ENCODE measurements around the gene ESRRA.

DNA sequence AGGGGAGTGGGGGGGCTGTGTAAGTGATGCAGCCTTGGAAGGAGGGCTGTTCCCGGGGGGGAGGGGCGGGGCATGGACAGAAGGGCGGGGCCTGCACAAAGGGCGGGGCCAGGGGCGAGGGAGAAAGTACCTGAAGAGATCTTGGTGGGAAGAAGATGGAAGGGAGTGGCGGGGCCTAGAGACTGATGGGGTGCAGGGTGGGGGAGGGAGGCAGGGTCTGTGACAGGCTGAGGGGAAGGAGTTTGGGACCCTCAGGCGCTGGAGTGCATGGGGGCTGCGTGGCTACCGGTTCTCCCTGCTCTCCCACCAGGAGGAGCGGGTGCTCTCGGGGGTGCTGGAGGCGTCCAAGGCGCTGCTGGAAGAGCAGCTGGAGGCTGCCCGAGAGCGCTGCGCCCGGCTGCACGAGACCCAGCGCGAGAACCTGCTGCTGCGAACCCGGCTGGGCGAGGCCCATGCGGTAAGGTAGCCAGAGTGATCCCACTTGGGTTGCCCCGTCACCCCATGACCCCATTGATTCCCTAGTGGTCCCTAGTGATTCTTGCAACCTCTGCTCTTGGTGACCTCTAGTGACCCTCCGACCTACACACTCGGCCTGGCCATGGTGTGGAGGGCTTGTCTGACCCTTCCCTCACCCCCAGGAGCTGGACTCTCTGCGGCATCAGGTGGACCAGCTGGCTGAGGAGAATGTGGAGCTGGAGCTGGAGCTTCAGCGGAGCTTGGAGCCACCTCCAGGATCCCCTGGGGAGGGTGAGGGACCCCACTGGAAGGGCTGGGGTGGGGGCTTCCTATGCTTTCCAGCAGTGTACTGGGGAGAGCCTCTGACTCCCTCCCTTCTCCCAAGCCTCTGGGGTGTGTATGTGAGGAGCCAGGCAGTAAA lies 37.8 kb downstream of the ESRRA start:
- TF ChIP-seq, protein P1, sequence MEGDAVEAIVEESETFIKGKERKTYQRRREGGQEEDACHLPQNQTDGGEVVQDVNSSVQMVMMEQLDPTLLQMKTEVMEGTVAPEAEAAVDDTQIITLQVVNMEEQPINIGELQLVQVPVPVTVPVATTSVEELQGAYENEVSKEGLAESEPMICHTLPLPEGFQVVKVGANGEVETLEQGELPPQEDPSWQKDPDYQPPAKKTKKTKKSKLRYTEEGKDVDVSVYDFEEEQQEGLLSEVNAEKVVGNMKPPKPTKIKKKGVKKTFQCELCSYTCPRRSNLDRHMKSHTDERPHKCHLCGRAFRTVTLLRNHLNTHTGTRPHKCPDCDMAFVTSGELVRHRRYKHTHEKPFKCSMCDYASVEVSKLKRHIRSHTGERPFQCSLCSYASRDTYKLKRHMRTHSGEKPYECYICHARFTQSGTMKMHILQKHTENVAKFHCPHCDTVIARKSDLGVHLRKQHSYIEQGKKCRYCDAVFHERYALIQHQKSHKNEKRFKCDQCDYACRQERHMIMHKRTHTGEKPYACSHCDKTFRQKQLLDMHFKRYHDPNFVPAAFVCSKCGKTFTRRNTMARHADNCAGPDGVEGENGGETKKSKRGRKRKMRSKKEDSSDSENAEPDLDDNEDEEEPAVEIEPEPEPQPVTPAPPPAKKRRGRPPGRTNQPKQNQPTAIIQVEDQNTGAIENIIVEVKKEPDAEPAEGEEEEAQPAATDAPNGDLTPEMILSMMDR (conservative IDR thresholded peaks at IDR 0.05; ENCODE audit: low read depth, low read length): no peak
- no peak for TF ChIP-seq EZH2 (IDR thresholded peaks at IDR 0.05; ENCODE audit: low read length, unreplicated experiment)
